Smooth muscle cell of bladder (primary cell): ENCODE results near the gene WAPL. TPM values are rescaled to one million over a fixed set of nuclear protein-coding genes. Genes with fewer than 3 reads are reported as not detected.

Experiments
- total RNA-seq: library from RNA; depleted of rRNA; stranded (reverse); fragments of >200 nt; gene quantifications from 2 replicates; pipeline ENCODE4 v1.2.3, GENCODE V29; 2014

Gene WAPL, protein sequence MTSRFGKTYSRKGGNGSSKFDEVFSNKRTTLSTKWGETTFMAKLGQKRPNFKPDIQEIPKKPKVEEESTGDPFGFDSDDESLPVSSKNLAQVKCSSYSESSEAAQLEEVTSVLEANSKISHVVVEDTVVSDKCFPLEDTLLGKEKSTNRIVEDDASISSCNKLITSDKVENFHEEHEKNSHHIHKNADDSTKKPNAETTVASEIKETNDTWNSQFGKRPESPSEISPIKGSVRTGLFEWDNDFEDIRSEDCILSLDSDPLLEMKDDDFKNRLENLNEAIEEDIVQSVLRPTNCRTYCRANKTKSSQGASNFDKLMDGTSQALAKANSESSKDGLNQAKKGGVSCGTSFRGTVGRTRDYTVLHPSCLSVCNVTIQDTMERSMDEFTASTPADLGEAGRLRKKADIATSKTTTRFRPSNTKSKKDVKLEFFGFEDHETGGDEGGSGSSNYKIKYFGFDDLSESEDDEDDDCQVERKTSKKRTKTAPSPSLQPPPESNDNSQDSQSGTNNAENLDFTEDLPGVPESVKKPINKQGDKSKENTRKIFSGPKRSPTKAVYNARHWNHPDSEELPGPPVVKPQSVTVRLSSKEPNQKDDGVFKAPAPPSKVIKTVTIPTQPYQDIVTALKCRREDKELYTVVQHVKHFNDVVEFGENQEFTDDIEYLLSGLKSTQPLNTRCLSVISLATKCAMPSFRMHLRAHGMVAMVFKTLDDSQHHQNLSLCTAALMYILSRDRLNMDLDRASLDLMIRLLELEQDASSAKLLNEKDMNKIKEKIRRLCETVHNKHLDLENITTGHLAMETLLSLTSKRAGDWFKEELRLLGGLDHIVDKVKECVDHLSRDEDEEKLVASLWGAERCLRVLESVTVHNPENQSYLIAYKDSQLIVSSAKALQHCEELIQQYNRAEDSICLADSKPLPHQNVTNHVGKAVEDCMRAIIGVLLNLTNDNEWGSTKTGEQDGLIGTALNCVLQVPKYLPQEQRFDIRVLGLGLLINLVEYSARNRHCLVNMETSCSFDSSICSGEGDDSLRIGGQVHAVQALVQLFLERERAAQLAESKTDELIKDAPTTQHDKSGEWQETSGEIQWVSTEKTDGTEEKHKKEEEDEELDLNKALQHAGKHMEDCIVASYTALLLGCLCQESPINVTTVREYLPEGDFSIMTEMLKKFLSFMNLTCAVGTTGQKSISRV (N-terminal part only)
- total RNA-seq, result 42.2 and 48.5 TPM in 2 replicates

DNA sequence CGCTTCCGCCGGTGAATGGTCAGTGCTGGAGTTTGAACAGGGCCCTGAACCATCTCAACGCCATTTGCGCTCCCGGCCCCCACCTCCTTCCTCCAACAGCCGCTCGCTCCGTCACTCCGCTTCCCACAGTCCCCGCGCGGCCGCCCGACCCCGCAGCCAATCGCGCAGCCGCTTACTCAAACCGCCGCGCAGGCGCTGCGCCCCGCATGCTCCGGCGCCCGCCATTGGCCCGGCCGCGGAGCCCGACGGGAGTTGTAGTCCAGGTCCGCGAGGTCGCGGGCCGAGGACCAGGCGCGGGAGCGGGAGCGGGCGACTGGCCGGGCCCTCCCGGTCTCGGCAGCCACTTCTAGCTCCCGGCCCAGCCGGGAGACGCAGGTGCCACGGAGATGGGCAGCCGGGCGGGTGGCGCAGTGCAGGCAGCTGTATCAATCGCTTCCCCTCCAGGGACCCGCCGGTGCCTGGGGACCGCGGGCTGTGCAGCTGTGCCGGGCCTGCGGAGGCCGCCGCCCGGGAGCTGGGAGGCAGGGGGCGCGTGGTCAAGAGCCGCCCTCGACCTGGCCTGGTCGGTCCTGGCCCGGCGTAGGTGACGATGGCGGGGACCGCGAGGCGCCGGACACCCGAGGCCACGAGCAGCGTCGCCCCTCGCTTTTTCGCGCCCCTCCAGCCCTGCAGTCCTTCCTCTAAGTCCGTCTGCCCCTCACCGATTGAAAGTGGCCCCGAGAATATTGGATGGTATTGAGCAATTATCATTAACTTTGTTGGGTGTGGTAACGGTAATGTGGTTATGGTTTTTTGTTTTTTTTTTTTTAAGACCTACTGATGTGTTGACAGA, at the start of gene WAPL:
Gene WAPL (minus strand): TSS at position 115 of the 832 bp plus-strand sequence. CDS start 3,723 bp downstream, outside the sequence.

Other genes starting within 250 kb of the WAPL start
- under 0.01 and 0.09 TPM in 2 replicates for gene GRID1, start 155.0 kb downstream of the WAPL start, total RNA-seq
- gene OPN4, start 132.8 kb upstream of the WAPL start, total RNA-seq, result not detected in 2 replicates
- under 0.01 TPM in 2 replicates for gene LDB3, start 146.7 kb upstream of the WAPL start, total RNA-seq
- gene BMPR1A, start 234.8 kb upstream of the WAPL start, total RNA-seq, result 48.9 and 63.4 TPM in 2 replicates